ENCODE data around the gene ALDOB.

GRCh38 chr9:101427957-101428655, 7.5 kb downstream of the ALDOB start:
- TF ChIP-seq CTCF (IDR thresholded peaks at IDR 0.05 in 2 of 3, conservative IDR thresholded peaks at IDR 0.05 in 1 of 3; ENCODE audit: borderline replicate concordance in 1 of 3, insufficient read depth in 1 of 3, low read depth in 2 of 3, low read length in 2 of 3) (no peak), POLR2AphosphoS5 (IDR thresholded peaks at IDR 0.05; ENCODE audit: low read depth, low read length) (no peak), POLR2A (IDR thresholded peaks at IDR 0.05; ENCODE audit: borderline replicate concordance, extremely low read depth, insufficient read depth, insufficient read length) (no peak), ZBTB33 (IDR thresholded peaks at IDR 0.05; ENCODE audit: extremely low read depth, insufficient replicate concordance, low read length) (no peak), EZH2phosphoT487 (IDR thresholded peaks at IDR 0.05; ENCODE audit: borderline replicate concordance) (no peak), EZH2 (IDR thresholded peaks at IDR 0.05) (no peak), ZNF274 (IDR thresholded peaks at IDR 0.05; ENCODE audit: low read depth, low read length) (no peak), RAD21 (IDR thresholded peaks at IDR 0.05; ENCODE audit: low read depth) (no peak), SRF (IDR thresholded peaks at IDR 0.05; ENCODE audit: low read depth) (no peak), CEBPB (IDR thresholded peaks at IDR 0.05; ENCODE audit: low read depth) (no peak), JUND (IDR thresholded peaks at IDR 0.05) (no peak), TCF7L2 (IDR thresholded peaks at IDR 0.05; ENCODE audit: borderline replicate concordance, extremely low read depth, insufficient read depth, insufficient read length) (no peak), REST (IDR thresholded peaks at IDR 0.05; ENCODE audit: low read depth) (no peak)
